ENCODE data around the gene QRICH1.

QRICH1 gene

GRCh38 chr3:49034650-49035049 lies 59.2 kb downstream of the QRICH1 start:
- Histone ChIP-seq H3K79me2 (ENCODE audit: control insufficient read depth, insufficient read depth, low read length, unreplicated experiment) (no peaks in the 10 kb centered on the region), H3K27ac (ENCODE audit: low read depth, low read length) (no peak overlapping the region), H3K27me3 (ENCODE audit: insufficient read depth, low read length) (no peaks in the 10 kb centered on the region), H2AFZ (ENCODE audit: low read length, unreplicated experiment) (no peak overlapping the region), H3K36me3 (ENCODE audit: insufficient read depth, low read length) (peaks cover 8% of the 10 kb centered on the region), H3K4me1 (ENCODE audit: control insufficient read depth, insufficient read depth, low read length, unreplicated experiment) (peaks cover 13% of the 10 kb centered on the region), H3K4me3 (ENCODE audit: low read depth, low read length) (no peak overlapping the region)

GRCh38 chr3:49032646-49033304 lies 61.1 kb downstream of the QRICH1 start:
- no peak overlapping the region for H3K27ac ChIP-seq (ENCODE audit: low read depth, low read length)
- peaks cover 10% of the 10 kb centered on the region for H3K36me3 ChIP-seq (ENCODE audit: insufficient read depth, low read length)
- H3K79me2 ChIP-seq (ENCODE audit: control insufficient read depth, insufficient read depth, low read length, unreplicated experiment), result peaks cover 14% of the 10 kb centered on the region
- H2AFZ ChIP-seq (ENCODE audit: low read length, unreplicated experiment), result no peak overlapping the region
- no peak overlapping the region for H3K4me3 ChIP-seq (ENCODE audit: low read depth, low read length)
- H3K4me1 ChIP-seq (ENCODE audit: control insufficient read depth, insufficient read depth, low read length, unreplicated experiment), result peaks cover 22% of the 10 kb centered on the region
- H3K27me3 ChIP-seq (ENCODE audit: insufficient read depth, low read length), result no peaks in the 10 kb centered on the region

- H3K4me3 ChIP-seq (ENCODE audit: low read depth, low read length), result no peak overlapping the region
- H3K27ac ChIP-seq (ENCODE audit: low read depth, low read length), result 0 out of 2 replicates have a peak overlapping the region, but pooled peaks have one; percentile 34
- peaks cover 31% of the 10 kb centered on the region for H3K36me3 ChIP-seq (ENCODE audit: insufficient read depth, low read length)
- H3K79me2 ChIP-seq (ENCODE audit: control insufficient read depth, insufficient read depth, low read length, unreplicated experiment), result peaks cover 27% of the 10 kb centered on the region
- no peaks in the 10 kb centered on the region for H3K27me3 ChIP-seq (ENCODE audit: insufficient read depth, low read length)
- H3K4me1 ChIP-seq (ENCODE audit: control insufficient read depth, insufficient read depth, low read length, unreplicated experiment), result peaks cover 47% of the 10 kb centered on the region
- no peak overlapping the region for H2AFZ ChIP-seq (ENCODE audit: low read length, unreplicated experiment)
Measured at GRCh38 chr3:49030321-49030720, 63.5 kb downstream of the QRICH1 start.

GRCh38 chr3:49029563-49029884 lies 64.3 kb downstream of the QRICH1 start:
- peak overlapping the region; percentile 34 for H3K27ac ChIP-seq (ENCODE audit: low read depth, low read length)
- peak overlapping the region; percentile 16 for H2AFZ ChIP-seq (ENCODE audit: low read length, unreplicated experiment)
- no peaks in the 10 kb centered on the region for H3K27me3 ChIP-seq (ENCODE audit: insufficient read depth, low read length)
- peaks cover 27% of the 10 kb centered on the region for H3K79me2 ChIP-seq (ENCODE audit: control insufficient read depth, insufficient read depth, low read length, unreplicated experiment)
- peak overlapping the region; percentile 92 for H3K4me3 ChIP-seq (ENCODE audit: low read depth, low read length)
- peaks cover 35% of the 10 kb centered on the region for H3K36me3 ChIP-seq (ENCODE audit: insufficient read depth, low read length)
- H3K4me1 ChIP-seq (ENCODE audit: control insufficient read depth, insufficient read depth, low read length, unreplicated experiment), result peaks cover 50% of the 10 kb centered on the region

GRCh38 chr3:49028673-49029562 lies 65.0 kb downstream of the QRICH1 start, which contains the start of gene IMPDH2:
TSS of gene IMPDH2 (minus strand) at chr3:49029398. CDS start at chr3:49029350, 48 bp downstream.
- peak within 1 kb of the TSS; percentile 92 for H3K4me3 ChIP-seq (ENCODE audit: low read depth, low read length)
- H3K4me1 ChIP-seq (ENCODE audit: control insufficient read depth, insufficient read depth, low read length, unreplicated experiment), result peaks cover 53% of the 10 kb centered on the region
- H3K27me3 ChIP-seq (ENCODE audit: insufficient read depth, low read length), result no peaks in the 10 kb centered on the region
- H3K27ac ChIP-seq (ENCODE audit: low read depth, low read length), result peak within 1 kb of the TSS; percentile 49
- peaks cover 29% of the 10 kb centered on the region for H3K79me2 ChIP-seq (ENCODE audit: control insufficient read depth, insufficient read depth, low read length, unreplicated experiment)
- H2AFZ ChIP-seq (ENCODE audit: low read length, unreplicated experiment), result peak within 1 kb of the TSS; percentile 16
- peaks cover 39% of the 10 kb centered on the region for H3K36me3 ChIP-seq (ENCODE audit: insufficient read depth, low read length)

- Histone ChIP-seq H3K4me3 (ENCODE audit: low read depth, low read length) (peak overlapping the region; percentile 92), H3K27ac (ENCODE audit: low read depth, low read length) (no peak overlapping the region), H3K79me2 (ENCODE audit: control insufficient read depth, insufficient read depth, low read length, unreplicated experiment) (peaks cover 31% of the 10 kb centered on the region), H3K27me3 (ENCODE audit: insufficient read depth, low read length) (no peaks in the 10 kb centered on the region), H3K36me3 (ENCODE audit: insufficient read depth, low read length) (peaks cover 41% of the 10 kb centered on the region), H3K4me1 (ENCODE audit: control insufficient read depth, insufficient read depth, low read length, unreplicated experiment) (peaks cover 54% of the 10 kb centered on the region), H2AFZ (ENCODE audit: low read length, unreplicated experiment) (no peak overlapping the region)
Measured at GRCh38 chr3:49028298-49028672, 65.6 kb downstream of the QRICH1 start.

- Histone ChIP-seq H3K4me3 (ENCODE audit: low read depth, low read length) (peak overlapping the region; percentile 92), H3K79me2 (ENCODE audit: control insufficient read depth, insufficient read depth, low read length, unreplicated experiment) (peaks cover 34% of the 10 kb centered on the region), H3K27me3 (ENCODE audit: insufficient read depth, low read length) (no peaks in the 10 kb centered on the region), H2AFZ (ENCODE audit: low read length, unreplicated experiment) (no peak overlapping the region), H3K36me3 (ENCODE audit: insufficient read depth, low read length) (peaks cover 41% of the 10 kb centered on the region), H3K27ac (ENCODE audit: low read depth, low read length) (no peak overlapping the region), H3K4me1 (ENCODE audit: control insufficient read depth, insufficient read depth, low read length, unreplicated experiment) (peaks cover 52% of the 10 kb centered on the region)
Measured at GRCh38 chr3:49027634-49028033, 66.2 kb downstream of the QRICH1 start.

GRCh38 chr3:49026536-49026935 lies 67.3 kb downstream of the QRICH1 start:
- Histone ChIP-seq H2AFZ (ENCODE audit: low read length, unreplicated experiment) (no peak overlapping the region), H3K27me3 (ENCODE audit: insufficient read depth, low read length) (no peaks in the 10 kb centered on the region), H3K27ac (ENCODE audit: low read depth, low read length) (no peak overlapping the region), H3K4me3 (ENCODE audit: low read depth, low read length) (no peak overlapping the region), H3K36me3 (ENCODE audit: insufficient read depth, low read length) (peaks cover 38% of the 10 kb centered on the region), H3K79me2 (ENCODE audit: control insufficient read depth, insufficient read depth, low read length, unreplicated experiment) (peaks cover 39% of the 10 kb centered on the region), H3K4me1 (ENCODE audit: control insufficient read depth, insufficient read depth, low read length, unreplicated experiment) (peaks cover 47% of the 10 kb centered on the region)

GRCh38 chr3:49025793-49026520 lies 67.9 kb downstream of the QRICH1 start:
- no peak overlapping the region for H3K27ac ChIP-seq (ENCODE audit: low read depth, low read length)
- no peak overlapping the region for H2AFZ ChIP-seq (ENCODE audit: low read length, unreplicated experiment)
- peaks cover 42% of the 10 kb centered on the region for H3K79me2 ChIP-seq (ENCODE audit: control insufficient read depth, insufficient read depth, low read length, unreplicated experiment)
- peaks cover 38% of the 10 kb centered on the region for H3K36me3 ChIP-seq (ENCODE audit: insufficient read depth, low read length)
- H3K4me3 ChIP-seq (ENCODE audit: low read depth, low read length), result no peak overlapping the region
- H3K4me1 ChIP-seq (ENCODE audit: control insufficient read depth, insufficient read depth, low read length, unreplicated experiment), result peaks cover 47% of the 10 kb centered on the region
- no peaks in the 10 kb centered on the region for H3K27me3 ChIP-seq (ENCODE audit: insufficient read depth, low read length)

- H3K79me2 ChIP-seq (ENCODE audit: control insufficient read depth, insufficient read depth, low read length, unreplicated experiment), result peaks cover 50% of the 10 kb centered on the region
- peaks cover 48% of the 10 kb centered on the region for H3K4me1 ChIP-seq (ENCODE audit: control insufficient read depth, insufficient read depth, low read length, unreplicated experiment)
- H2AFZ ChIP-seq (ENCODE audit: low read length, unreplicated experiment), result no peak overlapping the region
- H3K27ac ChIP-seq (ENCODE audit: low read depth, low read length), result no peak overlapping the region
- H3K4me3 ChIP-seq (ENCODE audit: low read depth, low read length), result no peak overlapping the region
- H3K27me3 ChIP-seq (ENCODE audit: insufficient read depth, low read length), result no peaks in the 10 kb centered on the region
- H3K36me3 ChIP-seq (ENCODE audit: insufficient read depth, low read length), result peaks cover 38% of the 10 kb centered on the region
Measured at GRCh38 chr3:49025005-49025792, 68.7 kb downstream of the QRICH1 start.
